ENCODE measurements around the gene ACSS3.

GRCh38 chr12:81128930-81129554 lies 51.2 kb downstream of the ACSS3 start:
- no peak for TF ChIP-seq ZNF513 (tag by site-specific recombination; IDR thresholded peaks at IDR 0.05)
- no peak for TF ChIP-seq ZNF768 (tag by site-specific recombination; IDR thresholded peaks at IDR 0.05)
- peak; percentile 27; the same call in 1 of the 2 replicates for TF ChIP-seq CTCF (tag by site-specific recombination; IDR thresholded peaks at IDR 0.05)
- TF ChIP-seq SALL2 (tag by site-specific recombination; IDR thresholded peaks at IDR 0.05; ENCODE audit: borderline replicate concordance): no peak
- no peak for TF ChIP-seq ZSCAN30 (tag by site-specific recombination; IDR thresholded peaks at IDR 0.05)
- TF ChIP-seq ZNF239 (tag by site-specific recombination; IDR thresholded peaks at IDR 0.05): no peak
- TF ChIP-seq ZNF24 (tag by site-specific recombination; IDR thresholded peaks at IDR 0.05): no peak
- TF ChIP-seq SCRT1 (tag by site-specific recombination; IDR thresholded peaks at IDR 0.05; ENCODE audit: borderline replicate concordance): no peak
